PC-9 (cell line): ENCODE measurements around the gene LY6G5B.

ENCODE experiments used
- EZH2 ChIP-seq: fragments of 200-600 bp; sonication (generic); IDR thresholded peaks from 2 replicates; pipeline ENCODE4 v1.8.0; 2017; ENCODE audit warnings: antibody characterized with exemption, low read depth
- TF ChIP-seq, protein P1 (sequence below): fragments of 200-600 bp; sonication (generic); conservative IDR thresholded peaks from 2 replicates; pipeline ENCODE4 v1.6.1; 2017; ENCODE audit warnings: mixed run types, antibody characterized with exemption, mild to moderate bottlenecking, moderate library complexity

DNA sequence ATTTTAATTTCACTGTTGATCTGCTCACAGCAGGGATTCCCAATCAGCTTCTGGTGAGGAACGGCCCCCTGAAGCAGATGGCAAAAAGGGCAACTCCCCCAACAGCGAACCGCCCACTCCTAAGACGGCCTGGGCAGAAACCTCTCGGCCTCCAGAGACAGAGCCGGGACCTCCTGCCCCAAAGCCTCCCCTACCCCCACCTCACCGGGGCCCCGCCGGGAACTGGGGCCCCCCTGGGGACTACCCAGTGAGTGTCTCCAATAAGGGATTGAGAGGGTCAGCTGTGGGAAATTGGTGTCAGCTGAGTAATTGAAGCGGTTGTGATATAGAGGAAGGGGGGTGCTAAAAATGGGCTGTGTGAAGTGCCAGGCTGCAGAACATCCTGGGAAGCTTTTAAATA is 42.8 kb upstream of the LY6G5B start:
- TF ChIP-seq, protein P1, sequence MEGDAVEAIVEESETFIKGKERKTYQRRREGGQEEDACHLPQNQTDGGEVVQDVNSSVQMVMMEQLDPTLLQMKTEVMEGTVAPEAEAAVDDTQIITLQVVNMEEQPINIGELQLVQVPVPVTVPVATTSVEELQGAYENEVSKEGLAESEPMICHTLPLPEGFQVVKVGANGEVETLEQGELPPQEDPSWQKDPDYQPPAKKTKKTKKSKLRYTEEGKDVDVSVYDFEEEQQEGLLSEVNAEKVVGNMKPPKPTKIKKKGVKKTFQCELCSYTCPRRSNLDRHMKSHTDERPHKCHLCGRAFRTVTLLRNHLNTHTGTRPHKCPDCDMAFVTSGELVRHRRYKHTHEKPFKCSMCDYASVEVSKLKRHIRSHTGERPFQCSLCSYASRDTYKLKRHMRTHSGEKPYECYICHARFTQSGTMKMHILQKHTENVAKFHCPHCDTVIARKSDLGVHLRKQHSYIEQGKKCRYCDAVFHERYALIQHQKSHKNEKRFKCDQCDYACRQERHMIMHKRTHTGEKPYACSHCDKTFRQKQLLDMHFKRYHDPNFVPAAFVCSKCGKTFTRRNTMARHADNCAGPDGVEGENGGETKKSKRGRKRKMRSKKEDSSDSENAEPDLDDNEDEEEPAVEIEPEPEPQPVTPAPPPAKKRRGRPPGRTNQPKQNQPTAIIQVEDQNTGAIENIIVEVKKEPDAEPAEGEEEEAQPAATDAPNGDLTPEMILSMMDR = no peak
- TF ChIP-seq EZH2 = no peak
